Stimulated activated CD8-positive, alpha-beta memory T cell treated with anti-CD3 and anti-CD28 coated beads, Interleukin-7, amount 100 ng/mL, for 1 hour (primary cell): ENCODE data around the gene TNXB.
"Not testable (repeated sequence)": the region's sequence is repeated elsewhere in the genome, so short reads cannot be mapped to it uniquely, and the experiment has no call there.

ENCODE experiments used
- DNase-seq, 2 donors: peaks; one replicate each; pipeline ENCODE4 v3.0.0-alpha.2; 2020; ENCODE audit warnings: low read depth in 2 of 2

Gene TNXB

DNA sequence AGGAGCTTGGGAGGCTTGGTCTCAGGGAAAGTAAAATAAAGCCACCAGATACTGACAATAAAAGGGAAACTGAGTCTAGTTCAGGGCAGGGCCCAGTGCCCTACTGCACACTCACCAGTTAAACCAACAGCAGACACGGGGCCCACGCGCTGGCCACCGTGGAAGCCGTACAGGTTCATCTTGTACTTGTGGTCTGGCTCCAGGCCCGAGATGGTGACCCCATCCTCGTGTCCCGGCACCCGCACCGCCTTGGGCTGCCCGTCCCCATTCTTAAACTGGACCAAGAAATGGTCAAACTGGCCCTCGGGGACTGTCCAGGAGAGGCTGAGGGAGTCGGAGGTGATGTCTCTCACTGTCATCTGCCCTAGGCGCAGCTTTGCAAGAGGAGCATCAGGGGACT, 44.4 kb downstream of the TNXB start:
- no peak for DNase-seq

DNA sequence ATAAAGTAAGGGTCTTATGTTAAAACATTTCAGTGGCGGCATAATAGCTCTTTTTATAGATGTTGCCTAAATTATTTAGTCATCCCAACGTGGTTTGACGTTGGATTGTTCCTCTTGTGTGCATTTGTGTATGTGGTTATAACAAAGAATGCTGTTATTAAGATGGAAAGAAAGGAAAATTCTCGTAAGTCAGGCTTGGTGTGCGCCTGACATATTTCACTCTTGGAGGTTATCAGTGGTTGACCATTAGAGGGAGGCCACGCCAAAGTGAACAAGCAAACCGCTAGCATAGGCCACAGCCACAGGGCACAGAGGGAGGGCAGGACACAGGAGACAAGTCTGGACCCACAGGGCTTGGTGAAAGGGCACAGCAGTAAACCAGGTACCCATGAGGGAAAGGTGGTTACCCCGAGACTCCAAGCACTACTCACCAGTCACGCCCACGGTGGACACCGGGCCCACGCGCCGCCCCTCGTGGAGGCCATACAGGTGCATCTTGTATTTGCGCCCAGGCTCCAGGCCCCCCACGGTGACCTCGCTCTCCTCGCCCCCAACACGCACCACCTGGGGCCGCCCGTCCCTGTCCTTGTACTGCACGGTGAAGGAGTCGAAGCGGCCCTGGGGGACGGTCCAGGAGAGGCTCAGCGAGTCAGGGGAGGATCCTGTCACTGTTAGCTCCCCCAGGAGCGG, 48.0 kb downstream of the TNXB start:
- DNase-seq, result no peak

DNA sequence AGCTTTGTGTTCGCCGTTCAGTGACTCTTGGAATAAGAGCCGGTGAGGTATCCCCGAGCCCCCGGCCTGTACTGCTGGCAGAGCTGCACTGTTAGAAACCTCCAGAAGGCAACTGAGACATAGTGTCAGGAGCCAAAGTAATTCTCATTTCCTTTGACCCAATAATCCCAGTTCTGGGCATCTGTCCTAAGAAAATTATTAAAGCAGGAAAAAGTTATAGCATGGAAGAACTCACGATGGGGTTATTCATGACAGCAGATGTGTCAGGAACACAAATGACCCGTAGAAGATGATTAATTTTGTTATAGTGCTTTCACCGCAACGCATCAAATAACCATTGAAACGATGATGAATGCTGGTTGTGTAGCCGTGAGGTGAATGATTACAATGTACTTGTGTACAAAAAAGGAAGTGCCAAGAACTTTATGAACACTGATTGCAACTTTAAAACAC, 50.6 kb downstream of the TNXB start:
- no peak for DNase-seq

DNA sequence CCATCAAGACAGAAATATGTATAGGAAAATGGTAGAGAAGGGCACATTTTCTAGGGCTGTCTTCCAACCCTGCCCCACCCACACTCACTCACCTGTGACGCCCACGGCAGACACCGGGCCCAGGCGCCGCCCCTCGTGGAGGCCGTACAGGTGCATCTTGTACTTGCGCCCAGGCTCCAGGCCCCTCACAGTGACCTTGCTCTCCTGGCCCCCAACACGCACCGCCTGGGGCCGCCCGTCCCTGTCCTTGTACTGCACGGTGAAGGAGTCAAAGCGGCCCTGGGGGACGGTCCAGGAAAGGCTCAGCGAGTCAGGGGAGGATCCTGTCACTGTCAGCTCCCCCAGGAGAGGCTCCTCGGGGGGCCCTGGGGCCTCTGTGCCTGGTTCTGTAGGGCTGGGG, 51.2 kb downstream of the TNXB start:
- DNase-seq, result no peak

DNA sequence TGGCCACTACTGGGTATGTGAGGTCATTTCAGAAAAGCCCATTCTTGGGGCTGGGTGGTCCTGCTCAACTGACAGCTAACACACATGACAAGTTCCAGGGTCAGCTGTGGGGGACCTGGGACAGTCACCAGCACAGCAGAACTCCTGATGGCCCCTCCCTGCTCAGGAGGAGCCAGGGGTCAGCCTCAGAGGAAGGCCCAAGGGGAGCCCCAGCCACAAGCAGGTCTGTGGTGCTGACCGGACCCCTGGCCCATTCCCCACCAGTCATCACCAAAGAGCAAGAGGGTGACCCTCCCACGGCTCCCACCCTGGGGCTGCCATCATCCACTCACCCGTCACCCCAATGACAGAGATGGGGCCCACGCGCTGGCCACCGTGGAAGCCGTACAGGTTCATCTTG, 52.9 kb downstream of the TNXB start:
- no peak for DNase-seq

DNA sequence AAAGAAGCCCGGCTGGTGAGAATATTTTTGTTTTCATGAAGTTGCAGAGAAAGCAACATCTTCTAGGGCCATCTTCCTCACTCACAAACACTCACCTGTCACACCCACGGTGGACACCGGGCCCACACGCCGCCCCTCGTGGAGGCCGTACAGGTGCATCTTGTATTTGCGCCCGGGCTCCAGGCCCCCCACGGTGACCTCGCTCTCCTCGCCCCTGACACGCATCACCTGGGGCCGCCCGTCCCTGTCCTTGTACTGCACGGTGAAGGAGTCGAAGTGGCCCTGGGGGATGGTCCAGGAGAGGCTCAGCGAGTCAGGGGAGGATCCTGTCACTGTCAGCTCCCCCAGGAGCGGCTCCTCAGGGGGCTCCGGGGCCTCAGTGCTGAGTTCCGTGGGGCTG, 53.4 kb downstream of the TNXB start:
- not testable (repeated sequence) for DNase-seq

DNA sequence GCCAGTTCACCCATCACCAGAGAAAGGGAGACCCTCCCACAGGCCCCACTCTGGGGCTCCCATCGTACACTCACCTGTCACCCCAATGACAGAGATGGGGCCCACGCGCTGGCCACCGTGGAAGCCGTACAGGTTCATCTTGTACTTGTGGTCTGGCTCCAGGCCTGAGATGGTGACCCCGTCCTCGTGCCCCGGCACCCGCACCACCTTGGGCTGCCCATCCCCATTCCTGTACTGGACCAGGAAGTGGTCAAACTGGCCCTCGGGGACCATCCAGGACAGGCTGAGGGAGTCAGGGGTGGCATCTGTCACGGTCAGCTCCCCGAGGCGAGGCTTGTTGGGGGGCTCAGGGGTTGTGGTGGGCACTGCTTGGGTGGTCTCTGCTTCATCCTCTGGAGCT, 55.8 kb downstream of the TNXB start:
- DNase-seq, result not testable (repeated sequence)

DNA sequence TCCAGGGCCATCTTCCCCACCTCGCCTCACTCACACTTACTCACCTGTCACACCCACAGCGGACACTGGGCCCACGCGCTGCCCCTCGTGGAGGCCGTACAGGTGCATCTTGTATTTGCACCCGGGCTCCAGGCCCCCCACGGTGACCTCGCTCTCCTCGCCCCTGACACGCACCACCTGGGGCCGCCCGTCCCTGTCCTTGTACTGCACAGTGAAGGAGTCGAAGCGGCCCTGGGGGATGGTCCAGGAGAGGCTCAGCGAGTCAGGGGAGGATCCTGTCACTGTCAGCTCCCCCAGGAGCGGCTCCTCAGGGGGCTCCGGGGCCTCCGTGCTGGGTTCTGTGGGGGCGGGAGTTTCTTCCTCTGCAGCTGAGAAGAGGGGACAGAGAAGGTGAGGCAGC, 56.5 kb downstream of the TNXB start:
- DNase-seq, result not testable (repeated sequence)

DNA sequence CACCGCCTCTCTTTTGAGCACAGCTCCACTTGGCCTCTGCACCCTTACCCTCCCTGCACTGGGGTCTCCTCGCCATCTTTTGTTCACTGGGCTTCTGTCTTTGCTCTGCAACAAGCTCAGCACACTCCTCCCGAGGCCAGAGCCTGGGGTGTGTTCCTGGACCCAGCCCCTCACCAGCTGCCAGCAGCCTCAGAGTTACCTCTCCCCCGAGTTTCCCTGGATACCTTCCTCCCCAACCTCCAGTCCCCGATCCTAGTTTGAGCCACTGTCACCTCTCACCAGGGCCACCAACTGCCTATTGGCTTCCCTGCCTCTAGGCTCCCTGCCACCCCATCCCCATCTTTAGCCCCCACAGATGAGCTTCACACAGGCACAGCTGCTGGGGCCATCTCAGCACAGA, 58.6 kb downstream of the TNXB start:
- no peak for DNase-seq

DNA sequence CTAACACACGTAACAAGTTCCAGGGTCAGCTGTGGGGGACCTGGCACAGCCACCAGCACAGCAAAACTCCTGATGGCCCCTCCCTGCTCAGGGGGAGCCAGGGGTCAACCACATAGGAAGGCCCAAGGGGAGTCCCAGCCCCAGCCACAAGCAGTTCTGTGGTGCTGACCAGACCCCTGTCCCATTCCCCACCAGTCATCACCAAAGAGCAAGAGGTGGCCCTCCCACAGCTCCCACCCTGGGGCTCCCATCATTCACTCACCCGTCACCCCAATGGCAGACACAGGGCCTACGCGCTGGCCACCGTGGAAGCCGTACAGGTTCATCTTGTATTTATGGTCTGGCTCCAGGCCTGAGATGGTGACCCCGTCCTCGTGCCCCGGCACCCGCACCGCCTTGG, 59.4 kb downstream of the TNXB start:
- not testable (repeated sequence) for DNase-seq

DNA sequence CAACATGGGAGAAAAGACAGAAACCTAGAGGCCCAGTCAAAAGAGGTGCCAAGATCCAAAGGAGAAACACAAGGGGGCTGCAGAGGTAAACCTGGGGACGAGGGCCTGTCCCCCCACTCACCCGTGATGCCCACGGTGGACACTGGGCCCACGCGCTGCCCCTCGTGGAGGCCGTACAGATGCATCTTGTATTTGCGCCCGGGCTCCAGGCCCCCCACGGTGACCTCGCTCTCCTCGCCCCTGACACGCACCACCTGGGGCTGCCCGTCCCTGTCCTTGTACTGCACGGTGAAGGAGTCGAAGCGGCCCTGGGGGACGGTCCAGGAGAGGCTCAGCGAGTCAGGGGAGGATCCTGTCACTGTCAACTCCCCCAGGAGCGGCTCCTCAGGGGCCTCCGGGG, 60.0 kb downstream of the TNXB start:
- not testable (repeated sequence) for DNase-seq

DNA sequence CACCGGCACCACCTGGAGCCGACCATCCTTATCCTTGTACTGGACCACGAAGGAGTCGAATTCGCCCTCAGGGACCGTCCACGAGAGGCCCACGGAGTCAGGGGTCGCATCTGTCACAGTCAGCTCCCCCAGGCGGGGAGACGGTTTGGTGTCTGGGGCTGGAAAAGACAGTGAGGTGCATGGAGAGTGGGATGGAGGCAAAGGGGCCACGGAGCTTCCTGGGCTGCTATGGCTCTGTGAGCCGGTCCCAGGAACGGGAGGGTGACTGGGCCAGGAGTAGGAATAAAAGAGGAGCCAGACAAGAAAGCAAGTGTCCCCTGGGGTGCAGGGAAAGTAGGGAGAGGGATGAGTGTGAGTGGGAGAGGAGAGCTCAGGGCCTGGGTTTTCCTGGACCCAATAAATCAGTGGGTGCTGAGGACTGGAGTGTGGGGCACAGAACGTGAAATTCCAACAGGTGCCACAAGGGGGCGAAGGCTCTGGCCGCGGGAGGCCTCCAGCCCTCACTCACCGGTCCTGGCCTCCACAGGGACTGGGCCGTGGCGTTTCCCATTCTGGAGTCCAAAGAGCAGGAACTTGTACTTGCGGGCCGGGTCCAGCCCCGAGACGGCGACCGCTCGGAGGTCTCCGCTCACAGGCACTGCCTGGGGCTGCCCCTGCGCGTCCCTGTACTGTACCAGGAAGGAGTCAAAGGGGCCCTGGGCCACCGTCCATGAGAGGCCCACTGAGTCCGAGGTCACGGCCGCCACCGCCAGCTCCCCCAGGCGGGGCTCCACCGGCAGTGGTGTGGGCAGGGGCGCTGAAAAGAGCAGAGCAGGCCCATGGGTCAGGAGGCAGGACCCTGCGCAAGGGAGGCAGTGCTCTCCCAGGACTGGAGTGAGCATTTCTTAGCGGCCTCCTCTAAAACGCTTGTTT, 61.0 kb downstream of the TNXB start:
- DNase-seq, result peak; percentile 39 to 54

DNA sequence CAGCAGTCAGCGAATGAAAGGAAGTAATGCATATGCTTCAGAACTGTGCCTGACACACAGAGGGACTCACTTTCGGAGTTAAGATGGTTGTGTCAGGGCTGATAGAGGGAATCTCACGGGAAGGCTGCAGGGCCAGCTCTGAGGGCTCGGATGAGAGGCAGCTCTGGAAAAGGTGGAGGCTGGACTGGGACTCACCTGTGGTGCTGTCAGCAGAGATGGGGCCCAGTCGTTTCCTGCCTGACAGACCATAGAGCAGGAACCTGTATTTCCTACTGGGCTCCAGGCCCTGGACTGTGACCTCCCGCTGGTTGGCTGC, 61.6 kb downstream of the TNXB start:
- DNase-seq, result no peak

DNA sequence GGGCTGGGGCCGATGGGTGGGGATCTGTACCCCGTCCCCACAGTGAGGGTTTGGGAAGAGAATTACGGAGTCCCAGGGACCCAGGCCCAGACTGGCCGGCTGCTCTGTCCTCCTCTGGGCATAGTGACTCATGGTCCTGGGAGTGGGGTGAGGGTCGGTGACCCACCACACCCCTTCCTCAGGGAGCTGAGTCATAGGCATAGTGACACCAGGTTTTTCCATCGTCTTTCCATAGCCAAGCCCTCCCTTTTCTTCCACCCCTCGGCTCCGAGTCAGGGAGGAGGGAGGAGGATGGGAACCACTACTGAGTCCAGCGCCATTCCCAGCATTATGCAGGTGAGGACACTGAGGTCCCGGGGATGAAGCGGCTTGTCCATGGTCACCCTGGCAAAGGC, 62.1 kb downstream of the TNXB start:
- no peak for DNase-seq

DNA sequence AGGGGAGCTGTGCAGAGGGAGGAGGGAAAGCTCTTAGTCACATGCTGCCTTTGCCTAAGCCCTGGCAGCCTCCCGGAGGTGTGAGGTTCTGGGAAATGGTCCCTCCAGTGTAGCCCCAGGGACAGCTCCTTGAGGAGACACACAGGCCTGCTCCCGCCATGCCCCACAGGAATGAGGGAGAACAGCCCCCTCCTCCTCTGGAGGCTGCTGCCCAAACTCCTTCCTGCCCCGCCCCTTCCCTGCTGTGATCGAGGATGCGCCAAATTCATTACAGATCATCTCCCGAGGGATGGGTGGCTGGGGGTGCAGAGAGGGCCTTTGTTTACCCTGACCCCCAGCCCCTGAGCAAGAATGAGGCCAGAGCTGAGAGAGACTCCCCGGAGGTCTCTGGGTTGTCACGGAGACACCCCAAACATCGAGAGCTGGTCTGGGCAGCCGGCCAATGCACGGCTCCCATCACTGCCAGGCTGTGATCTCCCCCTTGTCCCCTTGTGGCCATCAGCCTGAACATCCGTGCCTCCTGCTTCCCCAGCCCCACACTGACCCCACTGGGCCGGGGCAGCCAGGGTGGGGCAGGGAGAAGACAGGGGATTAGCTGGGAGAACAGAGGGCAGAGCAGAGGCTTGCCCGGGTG, 62.6 kb downstream of the TNXB start:
- DNase-seq, result no peak

DNA sequence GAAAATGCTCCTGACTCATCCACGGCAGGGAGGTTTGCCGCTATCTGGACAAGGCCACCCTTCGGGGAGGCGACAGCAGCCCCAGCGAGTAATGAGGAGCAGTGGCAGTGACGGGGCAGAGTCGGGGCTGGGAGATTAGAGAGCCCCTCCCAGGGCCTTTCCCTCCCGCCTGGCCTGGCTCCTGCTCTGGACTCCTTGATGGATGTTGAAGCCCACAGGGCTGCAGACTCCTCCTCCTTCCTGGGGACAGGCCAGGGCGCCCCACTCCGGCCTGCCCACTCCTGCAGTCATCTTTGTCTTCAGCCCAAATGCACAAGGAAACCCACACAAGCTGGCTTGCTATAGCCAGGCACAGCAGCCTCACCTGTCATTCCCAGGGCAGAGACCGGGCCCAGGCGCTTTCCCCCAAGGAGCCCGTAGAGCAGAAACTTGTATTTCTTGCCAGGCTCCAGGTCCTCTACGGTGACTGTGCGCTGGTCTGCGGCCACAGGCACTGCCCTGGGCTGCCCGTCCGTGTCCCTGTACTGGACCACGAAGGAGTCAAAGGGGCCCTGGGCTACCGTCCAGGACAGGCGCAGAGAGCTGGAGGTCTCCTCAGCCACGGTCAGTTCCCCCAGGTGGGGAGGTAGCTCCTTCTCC, 63.2 kb downstream of the TNXB start:
- DNase-seq, result no peak

DNA sequence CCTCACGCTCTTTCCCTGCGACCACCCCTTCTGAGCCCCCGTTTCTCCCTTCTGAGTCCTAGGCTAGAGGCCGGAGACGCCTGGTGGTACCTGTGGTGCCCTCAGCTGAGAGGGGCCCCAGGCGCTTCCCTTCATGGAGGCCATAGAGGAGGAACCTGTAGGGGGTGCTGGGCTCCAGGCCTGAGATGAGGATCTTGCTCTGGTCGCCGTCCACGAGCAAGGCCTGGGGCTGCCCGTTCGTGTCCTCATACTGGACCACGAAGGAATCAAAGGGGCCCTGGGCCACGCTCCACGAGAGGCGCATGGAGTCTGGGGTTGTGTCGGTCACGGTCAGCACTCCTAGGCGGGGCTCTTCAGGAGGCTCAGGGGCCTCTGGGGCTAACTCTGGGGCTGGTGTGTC, 64.2 kb downstream of the TNXB start:
- not testable (repeated sequence) for DNase-seq

DNA sequence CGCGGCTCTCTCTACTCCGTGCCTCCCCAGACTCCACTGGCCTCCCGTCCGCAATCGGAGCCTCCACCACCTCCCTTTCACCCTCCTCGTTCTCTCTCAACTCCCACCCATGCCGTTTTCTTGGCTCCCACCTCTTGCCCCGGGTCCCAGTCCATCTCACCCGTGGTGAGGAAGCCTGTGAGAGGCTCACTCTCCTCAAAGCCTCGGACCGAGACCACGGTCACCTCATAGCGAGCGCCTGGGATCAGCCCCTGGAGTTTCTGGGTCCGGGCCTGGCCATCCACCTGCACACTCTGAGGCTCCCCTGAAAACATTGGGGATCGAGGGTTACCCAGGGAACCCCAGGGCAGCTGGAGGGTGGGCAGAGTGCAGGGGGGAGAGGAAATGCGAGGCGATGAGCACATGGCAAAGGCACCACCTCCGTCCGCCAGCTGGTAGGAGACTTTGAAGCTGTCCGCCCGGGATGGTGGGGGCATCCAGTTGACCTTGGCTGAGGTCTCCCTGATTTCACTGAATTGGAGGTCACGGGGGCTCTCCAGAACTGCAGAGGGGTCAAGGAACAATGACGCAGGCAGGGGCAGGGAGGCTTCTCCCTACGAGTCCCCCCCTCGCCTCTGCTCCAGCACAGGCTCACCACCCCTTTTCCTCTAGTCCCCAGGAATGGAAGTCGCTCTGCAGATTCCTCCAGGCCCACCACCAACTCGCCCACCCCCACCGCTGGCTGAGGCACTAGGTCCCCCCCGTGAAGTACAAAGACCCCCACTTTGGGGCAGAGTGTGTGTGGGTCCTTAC, 65.4 kb downstream of the TNXB start:
- not testable (repeated sequence) for DNase-seq

DNA sequence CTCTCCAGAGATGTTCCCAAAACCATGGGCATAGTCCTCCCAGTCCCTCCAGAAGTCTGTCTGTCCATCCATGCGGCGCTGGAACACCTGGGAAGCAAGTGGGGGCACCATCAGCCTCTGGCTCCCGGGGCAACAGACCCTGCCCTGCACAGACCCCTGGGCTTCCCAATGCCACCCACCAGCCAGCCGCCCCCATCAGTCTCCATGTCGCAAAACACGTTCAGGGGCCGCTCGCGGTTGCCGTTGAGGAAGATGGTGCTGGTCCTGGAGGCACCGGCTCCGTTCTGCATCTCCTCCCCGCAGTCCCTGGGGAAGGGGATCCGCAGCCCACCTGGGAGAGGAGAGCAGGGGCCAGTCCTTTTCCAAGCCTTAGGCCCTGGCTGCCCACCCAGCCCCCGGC, 66.9 kb downstream of the TNXB start:
- not testable (repeated sequence) for DNase-seq

DNA sequence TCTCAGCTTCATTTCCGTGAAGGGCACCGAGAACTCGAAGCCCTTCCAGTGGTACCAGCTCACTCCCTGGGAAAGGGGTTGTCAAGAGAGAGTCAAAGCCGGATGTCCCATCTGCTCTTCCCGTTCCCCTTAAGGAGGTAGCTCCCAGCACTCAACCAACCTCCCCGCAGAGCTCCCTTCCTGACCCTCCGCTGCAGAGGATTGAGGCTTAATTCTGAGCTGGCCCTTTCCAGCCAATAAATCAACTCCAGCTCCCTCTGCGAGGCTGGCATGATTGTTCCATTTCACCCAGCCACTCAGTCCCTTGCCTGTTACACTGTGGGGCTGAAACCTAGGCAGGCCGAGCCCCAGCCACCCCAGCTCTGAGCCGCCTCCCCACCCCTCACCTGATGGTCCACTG, 67.8 kb downstream of the TNXB start:
- DNase-seq, result not testable (repeated sequence)

DNA sequence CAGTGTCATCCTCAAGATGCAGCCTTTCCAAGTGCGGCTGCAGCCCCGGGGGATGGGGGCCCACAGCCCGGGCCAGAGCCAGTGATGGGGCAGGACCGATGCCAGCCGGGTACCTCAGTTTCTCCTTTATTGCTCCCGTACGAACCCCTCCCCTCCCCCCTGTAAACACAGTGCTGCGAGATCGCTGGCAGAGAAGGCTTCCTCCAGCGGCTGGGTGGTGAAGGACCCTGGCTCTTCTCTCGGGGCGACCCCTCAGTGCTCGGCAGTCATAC, 68.2 kb downstream of the TNXB start:
- not testable (repeated sequence) for DNase-seq
